Smooth muscle cell of bladder (primary cell): ENCODE data around the gene RABGGTB. TPM values are rescaled to one million over a fixed set of nuclear protein-coding genes. Genes with fewer than 3 reads are reported as not detected.

ENCODE experiments used
- total RNA-seq: library from RNA; depleted of rRNA; stranded (reverse); fragments of >200 nt; gene quantifications from 2 replicates; pipeline ENCODE4 v1.2.3, GENCODE V29; 2014

RABGGTB gene
- 62.9 and 72.9 TPM in 2 replicates for total RNA-seq

DNA sequence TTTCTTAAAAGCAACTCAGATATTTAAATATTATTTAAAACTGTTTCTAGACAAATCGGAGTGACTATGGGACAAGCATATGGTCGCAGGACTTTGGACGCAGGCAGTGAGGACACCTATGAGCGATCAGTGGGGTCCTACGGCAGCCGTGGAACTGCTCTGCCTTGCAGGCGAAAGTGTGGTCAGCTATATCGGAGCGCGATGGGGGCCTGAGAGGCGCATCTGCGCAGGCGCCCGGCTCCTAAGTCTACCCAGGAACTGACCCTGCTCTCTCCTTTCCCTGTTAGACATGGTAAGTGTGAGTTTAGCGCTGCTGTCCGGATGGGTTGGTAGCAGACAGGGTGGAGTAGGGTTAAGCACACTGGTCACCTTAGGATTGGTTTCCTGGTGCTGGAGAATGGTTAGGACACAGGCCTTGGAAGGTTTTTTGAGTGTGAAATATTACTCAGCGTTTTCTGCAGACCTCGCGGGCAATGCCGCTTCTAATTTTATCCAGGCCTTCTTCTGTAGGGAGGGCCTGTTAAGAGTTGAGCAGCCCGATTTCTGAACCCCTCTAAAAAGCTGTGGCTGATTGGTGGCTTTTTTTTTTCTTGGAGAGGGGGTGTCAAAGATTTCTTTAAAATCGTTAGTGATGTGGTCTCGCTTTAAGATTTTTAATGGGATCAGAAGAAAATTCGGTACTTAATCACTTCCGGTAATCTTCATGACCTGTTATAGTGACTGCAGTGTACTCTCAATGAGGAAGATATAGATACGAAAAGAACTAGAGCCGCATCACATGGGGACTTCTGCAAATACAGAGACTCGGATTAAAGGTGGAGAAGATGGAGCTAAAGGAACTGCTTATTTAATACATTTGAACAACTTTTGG, at the start of gene RABGGTB:
Gene RABGGTB (plus strand): TSS at position 274 of the 871 bp plus-strand sequence. CDS start 16 bp downstream, at position 290.

DNA sequence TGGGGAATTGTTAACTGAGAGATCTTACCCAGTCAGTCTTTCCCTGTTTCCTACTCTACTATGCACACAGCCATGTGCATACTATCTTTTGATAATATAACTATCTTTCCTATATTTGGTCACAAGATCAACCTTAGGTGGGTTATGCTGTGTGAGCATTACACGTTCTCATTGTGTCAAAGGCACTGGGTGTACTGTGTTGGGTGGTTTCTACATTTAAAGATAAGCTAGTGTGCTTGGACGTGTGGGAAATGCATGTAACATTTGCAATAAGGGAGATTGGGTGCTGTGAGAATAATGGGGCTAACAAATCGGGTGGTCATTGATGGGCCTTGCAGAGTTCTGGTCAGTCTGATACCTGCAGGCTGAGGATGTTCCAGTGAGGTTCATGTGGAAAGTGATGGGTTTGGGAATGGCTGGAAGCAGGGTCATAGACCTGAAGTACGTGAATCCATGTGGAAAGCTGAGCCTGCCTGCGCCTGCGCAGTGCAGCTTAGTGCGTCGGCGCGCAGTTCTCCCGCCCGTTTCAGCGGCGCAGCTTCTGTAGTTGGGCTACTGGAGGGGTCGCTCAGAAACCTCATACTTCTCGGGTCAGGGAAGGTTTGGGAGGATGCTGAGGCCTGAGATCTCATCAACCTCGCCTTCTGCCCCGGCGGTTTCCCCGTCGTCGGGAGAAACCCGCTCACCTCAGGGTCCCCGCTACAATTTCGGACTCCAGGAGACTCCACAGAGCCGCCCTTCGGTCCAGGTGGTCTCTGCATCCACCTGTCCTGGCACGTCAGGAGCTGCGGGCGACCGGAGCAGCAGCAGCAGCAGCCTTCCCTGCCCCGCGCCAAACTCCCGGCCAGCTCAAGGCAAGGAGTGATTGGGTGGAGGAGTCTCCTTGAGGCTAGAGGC, 10.6 kb downstream of the RABGGTB start, which contains the start of gene MSH4:
Gene MSH4 (plus strand): TSS at position 507 of the 897 bp plus-strand sequence. CDS start 104 bp downstream, at position 611.

Other genes with a start within 250 kb of the RABGGTB start
- gene SLC44A5, start 175.1 kb upstream of the RABGGTB start, total RNA-seq, result 0.09 and 0.14 TPM in 2 replicates
- 22.2 and 23.8 TPM in 2 replicates for gene ACADM, start 61.5 kb upstream of the RABGGTB start, total RNA-seq
- 0.14 and 0.46 TPM in 2 replicates for gene MSH4, start 10.6 kb downstream of the RABGGTB start, total RNA-seq
- not detected in 2 replicates for gene ASB17, start 146.1 kb downstream of the RABGGTB start, total RNA-seq